Activated CD4-positive, alpha-beta memory T cell treated with anti-CD3 and anti-CD28 coated beads, Interleukin-2, amount 10 ng/mL, durations not matched to agents 7 days and 5 days (primary cell): ENCODE data around the gene MEGF6. TPM values are rescaled to one million over a fixed set of nuclear protein-coding genes. Genes with fewer than 3 reads are reported as not detected.

Experiments
- CTCF ChIA-PET: fragments of 350-600 bp; sonication (Branson Sonifier 250); formaldehyde crosslinking; loops from one replicate; lab custom pipeline; 2021; ENCODE audit warnings: antibody characterized with exemption, inconsistent platforms; lab: Charles Lee
- POLR2A ChIA-PET: fragments of 350-600 bp; sonication (Branson Sonifier 250); formaldehyde crosslinking; loops from one replicate; lab custom pipeline; 2021; ENCODE audit warnings: antibody characterized with exemption; lab: Charles Lee
- DNase-seq: peaks from one replicate; pipeline ENCODE4 v3.0.0-alpha.2; 2020
- H3K27ac Mint-ChIP-seq: one replicate; pipeline ENCODE4 v1.8.0; 2021; ENCODE audit warnings: mild to moderate bottlenecking, mixed read lengths
- H3K27me3 Mint-ChIP-seq: one replicate; pipeline ENCODE4 v1.8.0; 2021; ENCODE audit warnings: mixed read lengths
- H3K36me3 Mint-ChIP-seq: one replicate; pipeline ENCODE4 v1.8.0; 2021; ENCODE audit warnings: low read depth, mixed read lengths
- H3K4me1 Mint-ChIP-seq: one replicate; pipeline ENCODE4 v1.8.0; 2021; ENCODE audit warnings: mixed read lengths
- H3K4me3 Mint-ChIP-seq: one replicate; pipeline ENCODE4 v1.8.0; 2021; ENCODE audit warnings: mild to moderate bottlenecking, mixed read lengths
- H3K9me3 Mint-ChIP-seq: one replicate; pipeline ENCODE4 v1.8.0; 2021; ENCODE audit warnings: mixed read lengths
- total RNA-seq, 2 experiments: library from RNA; stranded (reverse); gene quantifications; one replicate each; pipeline ENCODE4 v1.2.3, GENCODE V29; 2021

Gene MEGF6
- total RNA-seq, 2 experiments from 2014 or later, result 15.6 to 20.2 TPM

DNA sequence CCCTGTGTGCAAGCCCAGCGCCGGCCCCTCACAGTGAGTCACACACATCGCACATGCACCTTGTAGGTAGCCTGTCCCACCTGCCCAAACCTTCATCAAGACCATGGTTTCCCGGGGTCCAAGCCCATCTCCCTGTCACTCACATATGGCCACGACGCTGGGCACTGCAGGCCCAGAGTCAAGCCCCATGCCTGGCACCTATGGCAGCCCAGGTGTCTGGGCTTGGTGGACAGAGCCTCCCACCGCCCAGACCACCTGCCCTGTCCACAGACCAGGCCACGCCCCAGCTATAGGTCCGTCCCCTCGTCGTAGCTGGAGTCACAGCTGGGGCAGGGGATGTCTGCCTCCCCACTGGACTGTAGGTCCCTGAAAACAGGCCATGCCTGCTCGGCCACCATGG, 48.2 kb downstream of the MEGF6 start:
- Mint-ChIP-seq H3K27ac (no peak overlapping the region), H3K9me3 (no peaks in the 10 kb centered on the region), H3K4me1 (no peaks in the 10 kb centered on the region), H3K4me3 (no peak overlapping the region), H3K27me3 (no peaks in the 10 kb centered on the region), H3K36me3 (no peaks in the 10 kb centered on the region)
- DNase-seq, result no peak
- ChIA-PET CTCF (interaction anchor here (1.6 to 2.8 kb wide), 2 partner anchors 57 to 164 kb away, joined by 4 to 21 read pairs; no protein-coding TSS in a partner anchor), POLR2A (no interaction called here)

- Mint-ChIP-seq H3K9me3 (no peaks in the 10 kb centered on the region), H3K27me3 (no peaks in the 10 kb centered on the region), H3K4me1 (no peaks in the 10 kb centered on the region), H3K27ac (no peak overlapping the region), H3K4me3 (no peak overlapping the region), H3K36me3 (no peaks in the 10 kb centered on the region)
- DNase-seq, result no peak
- ChIA-PET CTCF (no interaction called here), POLR2A (no interaction called here)
Measured at GRCh38 chr1:3562712-3563111, 48.6 kb downstream of the MEGF6 start.

GRCh38 chr1:3561702-3562101, 49.6 kb downstream of the MEGF6 start:
- no peak for DNase-seq
- Mint-ChIP-seq H3K4me3 (no peak overlapping the region), H3K27me3 (no peaks in the 10 kb centered on the region), H3K27ac (no peak overlapping the region), H3K9me3 (no peaks in the 10 kb centered on the region), H3K36me3 (no peaks in the 10 kb centered on the region), H3K4me1 (no peaks in the 10 kb centered on the region)
- ChIA-PET CTCF (no interaction called here), POLR2A (no interaction called here)

GRCh38 chr1:3560981-3561380, 50.3 kb downstream of the MEGF6 start:
- no peak for DNase-seq
- H3K27ac Mint-ChIP-seq, result no peak overlapping the region
- no peaks in the 10 kb centered on the region for H3K4me1 Mint-ChIP-seq
- CTCF ChIA-PET, result interaction anchor here (1.0 kb wide), 1 partner anchor 58 kb away, joined by 3 read pairs; no protein-coding TSS in a partner anchor
- no peak overlapping the region for H3K4me3 Mint-ChIP-seq
- H3K36me3 Mint-ChIP-seq, result no peaks in the 10 kb centered on the region
- no peaks in the 10 kb centered on the region for H3K27me3 Mint-ChIP-seq
- POLR2A ChIA-PET, result no interaction called here
- H3K9me3 Mint-ChIP-seq, result no peaks in the 10 kb centered on the region

DNA sequence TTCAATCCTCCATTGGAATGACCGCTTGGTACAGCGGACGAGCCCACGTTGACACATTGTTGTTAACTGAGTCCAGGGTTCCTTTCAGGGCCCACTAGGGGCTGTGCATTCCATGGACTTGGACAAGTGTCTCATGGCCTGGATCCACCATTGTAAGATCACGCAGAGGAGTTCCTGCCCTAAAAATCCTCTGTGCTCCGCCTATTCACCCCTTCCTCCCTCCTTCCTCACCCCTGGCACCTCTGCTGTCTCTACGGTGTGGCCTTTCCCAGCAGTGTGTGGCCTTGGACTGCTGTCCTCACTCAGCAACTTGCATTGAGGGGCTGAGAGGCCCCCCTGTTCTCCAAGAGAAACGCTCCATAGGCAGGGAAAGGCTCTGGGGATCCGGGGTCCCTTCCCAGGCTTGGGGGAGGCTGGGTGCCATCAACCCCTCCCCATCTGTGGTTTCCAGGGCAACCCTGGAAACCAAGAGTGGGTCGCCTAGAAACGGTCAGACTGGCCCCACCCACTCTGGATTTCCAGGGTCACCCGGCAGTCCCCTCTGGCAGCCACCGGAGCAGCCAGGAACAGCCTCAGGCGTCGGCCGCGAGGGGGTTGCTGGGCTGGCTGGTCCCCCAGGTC, 50.9 kb downstream of the MEGF6 start:
- H3K36me3 Mint-ChIP-seq, result no peaks in the 10 kb centered on the region
- H3K4me3 Mint-ChIP-seq, result no peak overlapping the region
- H3K9me3 Mint-ChIP-seq, result no peaks in the 10 kb centered on the region
- no peak overlapping the region for H3K27ac Mint-ChIP-seq
- POLR2A ChIA-PET, result no interaction called here
- DNase-seq, result no peak
- H3K27me3 Mint-ChIP-seq, result no peaks in the 10 kb centered on the region
- H3K4me1 Mint-ChIP-seq, result no peaks in the 10 kb centered on the region
- CTCF ChIA-PET, result interaction anchor here (1.0 kb wide), 1 partner anchor 59 kb away, joined by 3 read pairs; no protein-coding TSS in a partner anchor

- ChIA-PET POLR2A (no interaction called here), CTCF (no interaction called here)
- no peak for DNase-seq
- Mint-ChIP-seq H3K36me3 (no peaks in the 10 kb centered on the region), H3K27ac (no peak overlapping the region), H3K27me3 (no peaks in the 10 kb centered on the region), H3K4me1 (no peaks in the 10 kb centered on the region), H3K9me3 (no peaks in the 10 kb centered on the region), H3K4me3 (no peak overlapping the region)
Measured at GRCh38 chr1:3558036-3558726, 53.1 kb downstream of the MEGF6 start.

DNA sequence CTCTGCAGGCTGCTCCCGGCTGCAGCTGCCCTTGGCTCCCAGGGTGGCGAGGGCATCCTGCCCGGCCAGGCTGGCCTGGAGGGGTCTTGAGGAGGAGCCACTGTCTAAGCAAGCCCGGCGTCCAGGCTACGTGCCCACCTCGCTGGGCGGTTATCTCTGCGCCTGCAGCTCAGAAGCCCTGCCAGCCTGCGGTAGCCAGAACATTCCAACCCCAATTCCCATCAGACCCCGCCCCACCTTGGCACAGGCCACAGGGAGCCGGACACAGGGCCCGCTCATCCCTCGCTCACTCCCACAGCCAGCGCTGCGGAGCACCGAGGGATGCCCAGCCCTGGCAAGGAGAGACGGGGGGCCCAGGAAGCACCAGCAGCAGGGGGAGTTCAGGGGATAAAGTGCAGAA, 53.9 kb downstream of the MEGF6 start:
- Mint-ChIP-seq H3K36me3 (no peaks in the 10 kb centered on the region), H3K9me3 (no peaks in the 10 kb centered on the region), H3K4me3 (no peak overlapping the region), H3K4me1 (no peaks in the 10 kb centered on the region), H3K27ac (no peak overlapping the region), H3K27me3 (no peaks in the 10 kb centered on the region)
- POLR2A ChIA-PET, result no interaction called here
- CTCF ChIA-PET, result no interaction called here
- no peak for DNase-seq

DNA sequence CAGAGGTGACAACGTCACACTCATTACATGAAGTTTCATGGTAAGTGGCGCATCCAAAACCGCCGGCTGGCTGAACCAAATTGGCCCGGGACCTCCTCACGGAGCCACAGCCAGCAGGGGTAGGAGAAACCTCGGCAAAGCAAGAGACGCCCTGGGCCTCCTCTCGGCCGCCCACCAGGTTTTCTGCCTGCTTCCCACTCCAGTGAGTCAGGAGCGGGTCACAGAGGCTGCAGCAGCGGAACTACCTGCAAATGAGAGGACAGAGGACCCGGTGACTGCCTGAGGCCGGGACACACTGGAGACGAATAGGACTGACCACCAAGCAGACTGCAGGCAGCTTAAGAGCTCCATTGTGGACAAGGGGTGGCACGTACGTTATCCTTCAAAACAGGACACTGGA, 55.0 kb downstream of the MEGF6 start:
- H3K4me3 Mint-ChIP-seq, result no peak overlapping the region
- ChIA-PET POLR2A (no interaction called here), CTCF (no interaction called here)
- H3K9me3 Mint-ChIP-seq, result no peaks in the 10 kb centered on the region
- no peaks in the 10 kb centered on the region for H3K36me3 Mint-ChIP-seq
- no peaks in the 10 kb centered on the region for H3K4me1 Mint-ChIP-seq
- no peak for DNase-seq
- no peaks in the 10 kb centered on the region for H3K27me3 Mint-ChIP-seq
- no peak overlapping the region for H3K27ac Mint-ChIP-seq

DNA sequence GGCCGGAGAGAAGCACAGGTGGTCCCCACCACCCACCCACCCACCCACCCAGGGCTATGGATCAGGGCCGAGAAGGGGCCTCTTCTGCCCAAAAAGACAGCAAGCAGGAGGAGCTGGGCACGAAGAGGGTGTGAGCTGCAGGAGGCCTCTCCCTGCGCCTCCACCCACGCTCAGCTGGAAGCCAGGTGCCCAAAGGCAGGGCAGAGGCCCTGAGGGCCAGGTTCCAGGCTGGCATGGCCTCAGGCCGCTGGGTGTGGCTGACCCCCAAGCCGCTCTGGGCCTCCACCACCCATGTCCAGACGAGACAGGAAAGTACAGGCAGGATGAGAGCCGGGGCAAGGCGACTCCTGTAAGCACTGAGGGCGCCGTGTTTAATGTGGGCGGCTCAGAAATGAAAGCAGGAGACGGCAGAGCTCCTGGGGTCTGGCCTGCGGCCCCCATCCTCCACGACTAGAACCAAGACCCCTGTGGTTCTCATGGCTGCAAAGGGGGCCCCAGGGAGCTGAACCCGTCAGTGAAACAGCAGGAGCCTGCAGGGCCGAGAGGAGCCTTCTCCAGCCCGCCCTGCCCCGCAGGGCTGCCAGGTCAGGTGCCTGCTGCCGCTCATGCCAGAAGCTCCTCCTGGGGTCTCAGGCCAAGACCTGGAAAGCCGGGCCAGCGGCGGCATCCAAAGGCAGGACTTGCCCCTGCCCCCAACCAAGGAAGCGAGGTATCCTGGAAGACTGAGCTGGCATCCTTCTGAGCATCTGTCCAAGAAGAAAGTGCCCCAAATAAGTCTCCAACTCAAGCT, 56.0 kb downstream of the MEGF6 start:
- ChIA-PET CTCF (no interaction called here), POLR2A (no interaction called here)
- Mint-ChIP-seq H3K4me1 (no peaks in the 10 kb centered on the region), H3K27ac (no peak overlapping the region), H3K9me3 (no peaks in the 10 kb centered on the region), H3K36me3 (no peaks in the 10 kb centered on the region), H3K4me3 (no peak overlapping the region), H3K27me3 (no peaks in the 10 kb centered on the region)
- DNase-seq, result no peak

- no peaks in the 10 kb centered on the region for H3K4me1 Mint-ChIP-seq
- H3K27ac Mint-ChIP-seq, result no peak overlapping the region
- POLR2A ChIA-PET, result no interaction called here
- no peaks in the 10 kb centered on the region for H3K9me3 Mint-ChIP-seq
- H3K4me3 Mint-ChIP-seq, result no peak overlapping the region
- no peaks in the 10 kb centered on the region for H3K36me3 Mint-ChIP-seq
- no peaks in the 10 kb centered on the region for H3K27me3 Mint-ChIP-seq
- CTCF ChIA-PET, result no interaction called here
- no peak for DNase-seq
Measured at GRCh38 chr1:3553940-3554223, 57.4 kb downstream of the MEGF6 start.

- ChIA-PET CTCF (no interaction called here), POLR2A (no interaction called here)
- no peak overlapping the region for H3K27ac Mint-ChIP-seq
- H3K4me3 Mint-ChIP-seq, result no peak overlapping the region
- no peaks in the 10 kb centered on the region for H3K27me3 Mint-ChIP-seq
- DNase-seq, result no peak
- H3K36me3 Mint-ChIP-seq, result no peaks in the 10 kb centered on the region
- no peaks in the 10 kb centered on the region for H3K4me1 Mint-ChIP-seq
- H3K9me3 Mint-ChIP-seq, result no peaks in the 10 kb centered on the region
Measured at GRCh38 chr1:3553166-3553939, 58.0 kb downstream of the MEGF6 start.

DNA sequence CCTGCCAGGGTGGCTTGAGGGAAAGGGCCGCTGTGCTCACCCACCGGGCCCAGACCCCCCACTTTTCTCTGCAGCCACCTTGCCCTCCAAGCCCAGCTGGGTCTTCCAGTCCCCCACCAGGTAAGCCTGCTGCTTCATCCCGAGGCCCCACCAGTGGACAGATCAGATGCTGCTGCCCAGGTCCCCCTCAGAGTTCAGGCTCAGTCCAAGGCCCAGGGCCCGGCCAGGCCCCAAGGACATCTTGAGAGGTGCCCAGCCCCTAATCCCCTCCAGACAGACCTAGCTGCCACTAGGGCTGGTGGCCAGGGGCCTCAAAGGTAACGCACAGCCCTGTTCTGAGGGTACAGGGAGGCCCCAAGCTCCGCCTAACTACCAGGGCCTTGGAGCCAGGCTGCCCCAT, 58.6 kb downstream of the MEGF6 start:
- no peaks in the 10 kb centered on the region for H3K4me1 Mint-ChIP-seq
- no peaks in the 10 kb centered on the region for H3K36me3 Mint-ChIP-seq
- H3K27me3 Mint-ChIP-seq, result no peaks in the 10 kb centered on the region
- DNase-seq, result no peak
- CTCF ChIA-PET, result no interaction called here
- no peak overlapping the region for H3K4me3 Mint-ChIP-seq
- no peaks in the 10 kb centered on the region for H3K9me3 Mint-ChIP-seq
- H3K27ac Mint-ChIP-seq, result no peak overlapping the region
- POLR2A ChIA-PET, result no interaction called here

GRCh38 chr1:3552176-3552575, 59.1 kb downstream of the MEGF6 start:
- POLR2A ChIA-PET, result no interaction called here
- no peaks in the 10 kb centered on the region for H3K9me3 Mint-ChIP-seq
- no peaks in the 10 kb centered on the region for H3K36me3 Mint-ChIP-seq
- no peaks in the 10 kb centered on the region for H3K27me3 Mint-ChIP-seq
- CTCF ChIA-PET, result no interaction called here
- DNase-seq, result no peak
- no peak overlapping the region for H3K4me3 Mint-ChIP-seq
- H3K27ac Mint-ChIP-seq, result no peak overlapping the region
- H3K4me1 Mint-ChIP-seq, result no peaks in the 10 kb centered on the region
